IPS DF 6.9 (cell line): ENCODE measurements around the gene GPR82.

Experiments used
- DNase-seq: peaks from one replicate; pipeline ENCODE4 v3.0.0-alpha.2; 2013; ENCODE audit warnings: low read depth, low spot score
- H3K27ac ChIP-seq: one replicate; pipeline ENCODE4 v1.5.1; 2013; ENCODE audit warnings: low read length, control low read depth
- H3K27me3 ChIP-seq: 2 replicates; pipeline ENCODE4 v1.6.1; 2013; ENCODE audit warnings: mild to moderate bottlenecking, low read length; ENCODE audit not compliant: control insufficient read depth, insufficient read depth
- H3K36me3 ChIP-seq: 2 replicates; pipeline ENCODE4 v1.6.1; 2013; ENCODE audit warnings: low read length; ENCODE audit not compliant: control insufficient read depth, insufficient read depth
- H3K4me1 ChIP-seq: 2 replicates; pipeline ENCODE4 v1.6.1; 2013; ENCODE audit warnings: low read length; ENCODE audit not compliant: control insufficient read depth, insufficient read depth
- H3K4me3 ChIP-seq: 2 replicates; pipeline ENCODE4 v1.5.1; 2013; ENCODE audit warnings: mild to moderate bottlenecking, low read length
- H3K9me3 ChIP-seq: 2 replicates; pipeline ENCODE4 v1.6.1; 2013; ENCODE audit warnings: low read length, inconsistent platforms; ENCODE audit not compliant: control insufficient read depth, insufficient read depth
- WGBS: extraction: QIAGEN DNeasy Blood & Tissue Kit; methylation state at CpG from one replicate; pipeline ENCODE4 v1.1.7; 2013; ENCODE audit warnings: mixed read lengths, missing lambda C conversion rate; ENCODE audit not compliant: insufficient read length, insufficient coverage; 5-methylcytosine and 5-hydroxymethylcytosine counted together

Gene GPR82

DNA sequence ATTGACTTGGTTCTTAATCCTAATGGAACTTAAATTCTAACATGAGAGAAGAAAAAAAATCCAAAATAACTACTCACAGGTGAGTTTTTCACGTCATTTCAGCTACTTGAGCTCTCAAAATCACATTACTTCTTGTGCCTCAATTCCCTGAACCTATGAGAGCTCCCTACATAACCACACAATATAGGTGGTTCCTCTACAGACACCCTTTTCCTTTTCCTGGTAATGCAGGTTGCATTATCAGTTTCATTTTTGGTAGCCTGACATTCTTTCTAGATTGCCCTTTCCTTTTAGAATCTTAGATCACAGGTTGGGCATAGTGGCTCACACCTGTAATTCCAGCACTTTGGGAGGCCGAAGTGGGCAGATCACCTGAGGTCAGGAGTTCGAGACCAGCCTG is 31.0 kb upstream of the GPR82 start:
- no peak for DNase-seq
- no peak overlapping the region for H3K4me3 ChIP-seq
- H3K9me3 ChIP-seq: no peaks in the 10 kb centered on the region
- H3K27me3 ChIP-seq: no peaks in the 10 kb centered on the region
- H3K27ac ChIP-seq: no peak overlapping the region
- no peaks in the 10 kb centered on the region for H3K36me3 ChIP-seq
- no peaks in the 10 kb centered on the region for H3K4me1 ChIP-seq
- WGBS: no CpG with 5 or more reads among the region's 3 CpGs

DNA sequence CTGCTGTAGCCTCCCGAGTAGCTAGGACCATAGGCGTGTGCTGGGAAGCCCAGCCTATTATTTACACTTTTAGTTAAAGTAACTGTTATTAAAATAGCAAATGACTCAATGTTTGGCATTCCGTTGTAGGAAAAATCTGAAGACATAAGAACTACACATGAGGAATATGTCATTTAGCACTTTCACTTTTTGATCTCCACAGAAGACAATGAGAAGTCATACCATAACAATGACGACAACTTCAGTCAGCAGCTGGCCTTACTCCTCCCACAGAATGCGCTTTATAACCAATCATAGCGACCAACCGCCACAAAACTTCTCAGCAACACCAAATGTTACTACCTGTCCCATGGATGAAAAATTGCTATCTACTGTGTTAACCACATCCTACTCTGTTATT is 28.6 kb upstream of the GPR82 start:
- Histone ChIP-seq H3K4me3 (no peak overlapping the region), H3K27me3 (no peaks in the 10 kb centered on the region), H3K4me1 (no peaks in the 10 kb centered on the region), H3K27ac (no peak overlapping the region), H3K9me3 (no peaks in the 10 kb centered on the region), H3K36me3 (no peaks in the 10 kb centered on the region)
- WGBS: no CpG with 5 or more reads among the region's 7 CpGs
- DNase-seq: no peak

DNA sequence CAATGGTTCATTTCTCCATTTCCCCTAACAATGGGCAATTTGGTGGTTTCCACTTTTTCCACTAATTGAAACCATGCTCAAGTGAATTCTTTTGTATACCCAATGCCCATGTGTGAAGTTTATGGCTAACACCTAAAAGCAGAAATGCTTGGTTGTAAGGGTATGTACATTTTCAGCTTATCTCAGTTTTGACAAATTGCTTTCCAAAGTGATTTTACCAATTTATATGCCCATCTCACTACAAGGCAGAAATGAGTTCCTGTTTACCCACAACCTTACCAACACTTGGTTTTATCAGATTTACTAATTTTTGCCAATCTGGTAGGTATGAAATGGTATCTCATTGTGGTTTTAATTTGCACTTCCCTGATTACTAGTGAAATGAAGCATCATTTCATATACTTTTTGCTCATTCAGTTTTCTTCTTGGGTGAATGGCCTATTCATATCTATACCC is 20.4 kb upstream of the GPR82 start:
- H3K4me1 ChIP-seq: no peaks in the 10 kb centered on the region
- H3K36me3 ChIP-seq: no peaks in the 10 kb centered on the region
- no peaks in the 10 kb centered on the region for H3K9me3 ChIP-seq
- H3K27ac ChIP-seq: no peak overlapping the region
- no peaks in the 10 kb centered on the region for H3K27me3 ChIP-seq
- DNase-seq: no peak
- H3K4me3 ChIP-seq: no peak overlapping the region

DNA sequence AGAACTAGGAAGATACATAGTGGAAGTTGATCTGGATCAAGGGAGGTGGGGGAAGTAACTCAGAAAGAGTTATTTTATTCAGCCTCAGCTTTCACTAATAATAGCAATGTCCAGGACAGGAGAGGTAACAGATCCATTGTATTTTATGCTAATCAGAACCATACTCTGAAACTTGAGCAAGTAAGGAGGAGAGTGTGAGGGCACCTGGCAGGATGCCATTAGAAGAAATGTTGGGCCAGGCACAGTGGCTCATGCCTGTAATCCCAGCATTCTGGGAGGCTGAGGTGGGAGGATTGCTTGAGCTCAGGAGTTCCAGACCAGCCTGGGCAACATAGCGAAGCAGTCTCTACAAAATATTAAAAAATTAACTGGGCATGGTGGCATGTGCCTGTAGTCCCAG is 18.9 kb upstream of the GPR82 start:
- no CpG with 5 or more reads among the region's 1 CpG for WGBS
- Histone ChIP-seq H3K9me3 (no peaks in the 10 kb centered on the region), H3K4me1 (no peaks in the 10 kb centered on the region), H3K27ac (no peak overlapping the region), H3K36me3 (no peaks in the 10 kb centered on the region), H3K4me3 (no peak overlapping the region), H3K27me3 (no peaks in the 10 kb centered on the region)
- no peak for DNase-seq

DNA sequence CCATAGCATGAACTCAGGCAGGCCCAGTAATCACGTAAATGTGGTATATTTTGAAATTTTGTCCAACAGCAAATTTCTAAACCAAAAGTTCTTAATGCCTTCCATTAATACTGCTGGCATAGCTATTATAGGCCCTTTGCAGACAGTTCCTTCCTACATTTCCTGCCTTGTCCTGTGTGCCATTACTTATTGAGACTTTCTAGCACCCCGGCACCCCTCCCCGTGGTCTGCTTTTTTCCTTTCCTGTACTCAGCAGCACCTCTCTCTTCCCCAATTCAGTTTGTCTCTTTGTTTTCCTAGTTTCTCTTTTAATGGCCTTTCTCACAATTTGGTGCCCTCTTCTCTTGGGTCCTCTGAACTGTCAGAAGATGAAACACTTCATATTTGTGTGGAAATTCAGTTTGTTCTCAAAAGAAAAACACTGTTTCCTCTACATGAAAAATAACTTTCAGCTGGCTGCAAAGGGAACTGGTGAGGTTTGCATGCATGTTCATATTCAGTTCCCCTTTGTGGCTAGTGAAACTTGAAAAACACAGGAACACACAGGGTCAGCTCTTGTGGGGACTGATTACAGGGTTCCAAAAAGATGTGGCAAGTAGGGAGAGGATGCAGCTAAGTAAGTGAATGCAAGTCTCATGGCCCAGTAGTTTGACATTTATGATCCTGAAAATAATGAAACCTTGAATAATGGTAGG is 18.2 kb upstream of the GPR82 start:
- no peak for DNase-seq
- no peaks in the 10 kb centered on the region; the same call in 1 of the 2 replicates for H3K4me1 ChIP-seq
- no peaks in the 10 kb centered on the region for H3K9me3 ChIP-seq
- H3K27me3 ChIP-seq: no peaks in the 10 kb centered on the region
- no peaks in the 10 kb centered on the region for H3K36me3 ChIP-seq
- H3K4me3 ChIP-seq: no peak overlapping the region
- WGBS: no CpG with 5 or more reads among the region's 3 CpGs
- H3K27ac ChIP-seq: no peak overlapping the region

DNA sequence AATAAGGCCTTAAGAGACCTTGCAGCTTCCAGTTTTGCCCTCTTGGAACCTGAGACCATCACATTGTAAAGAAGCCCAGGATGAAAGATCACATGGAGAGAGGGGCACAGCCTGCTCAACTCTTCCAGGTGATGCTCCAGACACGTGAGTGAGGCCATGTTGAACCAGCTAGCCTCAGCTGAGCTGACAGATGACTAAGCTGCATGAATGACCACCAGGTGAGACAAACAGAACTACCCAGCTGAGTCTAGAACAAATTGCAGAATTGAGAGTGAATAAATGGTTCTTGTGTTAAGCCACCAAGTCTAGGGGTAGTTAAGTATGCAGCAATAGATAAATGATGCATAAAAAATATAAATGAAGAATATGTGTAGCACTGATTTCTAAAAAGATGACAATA is 16.8 kb upstream of the GPR82 start:
- Histone ChIP-seq H3K27ac (no peak overlapping the region), H3K4me3 (no peak overlapping the region), H3K4me1 (no peaks in the 10 kb centered on the region; the same call in 1 of the 2 replicates), H3K27me3 (no peaks in the 10 kb centered on the region), H3K9me3 (no peaks in the 10 kb centered on the region), H3K36me3 (no peaks in the 10 kb centered on the region)
- no CpG with 5 or more reads among the region's 1 CpG for WGBS
- DNase-seq: no peak

DNA sequence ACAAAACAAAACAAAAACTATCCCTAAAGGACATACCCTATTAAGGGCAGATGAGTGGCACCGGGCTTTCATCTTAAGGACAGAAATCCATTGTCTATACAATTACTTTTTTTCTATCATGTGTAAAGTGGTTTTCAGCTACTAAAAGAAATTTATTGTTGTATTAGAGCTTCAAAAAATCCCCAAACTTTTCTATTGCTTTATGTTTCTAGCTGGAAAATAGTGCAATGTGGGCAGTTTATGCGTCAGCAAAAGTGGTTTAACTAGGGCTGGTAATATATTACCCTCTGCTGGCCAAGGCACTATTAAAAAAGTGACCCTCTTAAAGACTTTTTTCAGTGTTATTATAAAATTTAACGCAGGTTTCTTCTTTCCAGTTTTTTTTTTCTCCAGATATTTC is 15.5 kb upstream of the GPR82 start:
- no peak for DNase-seq
- Histone ChIP-seq H3K27me3 (no peaks in the 10 kb centered on the region), H3K36me3 (no peaks in the 10 kb centered on the region), H3K4me3 (no peak overlapping the region), H3K9me3 (no peaks in the 10 kb centered on the region), H3K4me1 (no peaks in the 10 kb centered on the region; the same call in 1 of the 2 replicates), H3K27ac (no peak overlapping the region)
- WGBS: no CpG with 5 or more reads among the region's 3 CpGs

DNA sequence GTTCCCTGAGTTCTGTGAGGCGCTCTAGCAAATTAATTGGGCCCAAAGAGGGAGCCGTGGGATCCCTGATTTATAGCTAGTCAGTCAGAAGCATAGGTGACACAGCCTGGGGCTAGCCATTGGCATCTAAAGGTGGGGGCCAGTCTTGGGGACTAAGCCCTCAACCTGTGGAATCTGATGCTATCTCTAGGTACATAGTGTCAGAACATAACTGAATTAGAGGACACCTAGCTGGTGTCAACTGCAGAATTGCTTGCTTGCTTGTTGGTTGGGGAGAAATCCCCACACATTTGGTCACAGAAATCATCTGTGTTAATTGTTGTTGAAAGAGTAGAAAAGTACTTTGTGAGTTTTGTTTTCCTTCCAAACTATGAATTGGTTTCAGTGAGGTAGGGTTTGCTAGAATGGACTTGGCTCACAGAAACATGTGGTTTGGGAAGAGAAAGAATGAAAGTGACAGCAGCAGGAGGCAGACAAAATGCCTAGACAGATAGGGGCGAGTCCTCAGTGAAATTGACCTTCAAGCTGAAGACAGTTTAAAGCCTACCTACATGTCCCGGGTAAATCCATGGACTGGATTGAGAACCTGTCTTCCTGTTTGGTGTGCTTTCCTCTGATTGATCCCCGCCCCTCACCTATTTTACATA is 12.8 kb upstream of the GPR82 start:
- H3K4me3 ChIP-seq: no peak overlapping the region
- WGBS: no CpG with 5 or more reads among the region's 5 CpGs
- no peaks in the 10 kb centered on the region for H3K27me3 ChIP-seq

DNA sequence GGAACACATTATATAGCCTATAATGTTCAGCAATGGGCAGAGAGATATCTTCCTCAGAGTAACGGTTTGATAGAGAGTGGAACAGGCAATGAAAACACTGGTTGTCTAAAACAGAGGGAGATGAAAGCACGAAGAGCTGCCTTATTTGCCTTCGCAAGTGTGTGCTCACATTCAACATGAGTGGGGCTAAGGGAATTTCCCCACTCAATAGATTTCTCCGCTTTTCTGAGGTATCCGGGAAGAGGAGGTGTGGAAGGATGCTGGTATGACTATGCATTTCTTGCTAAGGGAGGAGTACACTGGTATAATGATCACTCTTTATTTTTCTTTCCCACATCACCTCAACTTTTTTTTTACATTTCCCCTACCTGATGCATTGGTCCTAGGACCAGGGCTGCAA is 7.8 kb upstream of the GPR82 start:
- no CpG with 5 or more reads among the region's 5 CpGs for WGBS
- Histone ChIP-seq H3K27me3 (no peaks in the 10 kb centered on the region), H3K4me3 (no peak overlapping the region), H3K27ac (no peak overlapping the region), H3K36me3 (no peaks in the 10 kb centered on the region), H3K9me3 (no peaks in the 10 kb centered on the region; the same call in 1 of the 2 replicates), H3K4me1 (peaks cover 1% of the 10 kb centered on the region; the same call in 1 of the 2 replicates)
- DNase-seq: no peak

More for the DNA sequence above, 12.8 kb upstream of the GPR82 start:
- H3K4me1 ChIP-seq: no peaks in the 10 kb centered on the region; the same call in 1 of the 2 replicates
- no peaks in the 10 kb centered on the region for H3K36me3 ChIP-seq
- DNase-seq: no peak
- H3K9me3 ChIP-seq: no peaks in the 10 kb centered on the region
- no peak overlapping the region for H3K27ac ChIP-seq

DNA sequence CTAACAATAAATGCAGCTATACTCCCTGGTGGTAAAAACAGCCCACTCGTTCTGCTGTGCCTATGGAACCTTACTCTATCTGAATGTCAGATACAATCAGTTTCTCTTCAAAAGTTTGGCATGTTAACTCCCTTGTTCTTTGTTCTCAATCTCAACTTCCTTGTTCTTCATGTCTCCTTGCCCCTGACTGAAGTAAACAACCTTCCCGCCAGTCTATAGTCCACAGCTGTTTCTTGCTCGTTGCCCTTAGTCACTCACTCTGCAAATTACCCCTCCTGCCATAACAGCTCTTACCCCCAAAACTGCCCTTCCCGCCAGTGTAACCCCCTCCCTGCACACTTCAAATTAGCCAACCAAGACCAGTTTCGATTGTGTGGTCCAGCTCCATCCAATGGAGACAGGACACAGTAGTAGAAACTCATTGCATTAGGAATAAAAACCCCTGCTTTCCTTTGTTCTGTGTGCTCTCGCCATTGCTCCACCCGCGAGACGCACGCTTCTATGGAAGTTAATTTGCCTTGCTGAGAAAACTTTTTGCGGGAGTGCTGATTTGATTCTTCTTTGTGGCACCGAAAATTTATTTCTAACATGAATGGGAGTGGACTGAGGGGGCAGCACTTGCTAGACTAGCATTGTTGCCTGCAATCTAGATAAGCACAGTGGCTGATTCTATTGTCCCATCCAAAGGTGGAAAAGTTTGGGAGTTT is 7.1 kb upstream of the GPR82 start:
- WGBS: no CpG with 5 or more reads among the region's 12 CpGs
- Histone ChIP-seq H3K4me3 (no peak overlapping the region), H3K27ac (no peak overlapping the region), H3K4me1 (peaks cover 1% of the 10 kb centered on the region; the same call in 1 of the 2 replicates), H3K9me3 (no peaks in the 10 kb centered on the region; the same call in 1 of the 2 replicates), H3K36me3 (no peaks in the 10 kb centered on the region), H3K27me3 (no peaks in the 10 kb centered on the region)
- no peak for DNase-seq
